SK-N-MC (cell line): ENCODE results near the gene MYH13.

Experiments
- EZH2 ChIP-seq: fragments of 200-600 bp; sonication (generic); IDR thresholded peaks from one replicate; pipeline ENCODE4 v1.6.1; 2017; ENCODE audit warnings: antibody characterized with exemption
- POLR2AphosphoS5 ChIP-seq: IDR thresholded peaks from 2 replicates; pipeline ENCODE4 v1.6.1; 2012; ENCODE audit warnings: mild to moderate bottlenecking, low read depth, low read length, borderline replicate concordance

DNA sequence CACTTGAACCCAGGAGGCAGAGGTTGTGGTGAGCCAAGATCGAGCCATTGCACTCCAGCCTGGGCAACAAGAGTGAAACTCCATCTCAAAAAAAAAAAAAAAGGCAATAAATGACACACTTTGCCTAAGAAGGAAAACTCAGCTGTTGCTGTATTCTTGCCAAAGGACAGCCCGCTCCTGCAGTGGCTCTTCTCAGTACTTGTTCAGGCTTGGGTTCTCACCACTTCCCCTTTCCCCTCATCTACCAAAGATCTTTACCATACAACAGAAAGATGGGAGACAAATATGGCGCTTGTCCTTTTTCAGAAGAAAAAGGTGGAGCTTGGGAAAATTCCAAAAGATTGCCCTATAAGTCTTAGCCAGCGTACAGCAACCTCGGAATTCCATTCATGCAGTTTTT is 58.5 kb downstream of the MYH13 start:
- TF ChIP-seq POLR2AphosphoS5 (no peak), EZH2 (no peak)
